HepG2 (cell line): ENCODE measurements around the gene MTRR. TPM values are rescaled to one million over a fixed set of nuclear protein-coding genes. Genes with fewer than 3 reads are reported as not detected.

ENCODE experiments used
- ARID4A ChIP-seq: sonication (generic); formaldehyde crosslinking; IDR thresholded peaks from 2 replicates; pipeline ENCODE4 v1.5.0; 2020; ENCODE audit warnings: mild to moderate bottlenecking, missing genetic modification reagents, borderline replicate concordance
- CEBPB ChIP-seq: IDR thresholded peaks from 2 replicates; pipeline ENCODE4 v1.6.1; 2011; ENCODE audit warnings: low read depth, low read length, improper control_type of control experiment, borderline replicate concordance
- CSRNP1 ChIP-seq: sonication (generic); formaldehyde crosslinking; IDR thresholded peaks from 2 replicates; pipeline ENCODE4 v1.8.1; 2023; ENCODE audit warnings: mild to moderate bottlenecking, missing genetic modification reagents
- HDAC1 ChIP-seq: sonication (generic); formaldehyde crosslinking; IDR thresholded peaks from 2 replicates; pipeline ENCODE4 v1.5.1; 2020; ENCODE audit warnings: mild to moderate bottlenecking, missing genetic modification reagents
- HOXA3 ChIP-seq: sonication (generic); formaldehyde crosslinking; IDR thresholded peaks from 2 replicates; pipeline ENCODE4 v1.5.0; 2020; ENCODE audit warnings: missing genetic modification reagents
- MED13 ChIP-seq: sonication (generic); formaldehyde crosslinking; IDR thresholded peaks from 2 replicates; pipeline ENCODE4 v1.5.0; 2020; ENCODE audit warnings: missing genetic modification reagents
- MIER2 ChIP-seq: IDR thresholded peaks from 2 replicates; pipeline ENCODE4 v1.6.1; 2016; ENCODE audit warnings: missing biosample characterization, missing genetic modification reagents
- MYC ChIP-seq: sonication (generic); formaldehyde crosslinking; IDR thresholded peaks from 2 replicates; pipeline ENCODE4 v1.9.0; 2021; ENCODE audit warnings: missing genetic modification reagents, borderline replicate concordance
- PAXIP1 ChIP-seq: sonication (generic); formaldehyde crosslinking; conservative IDR thresholded peaks from 2 replicates; pipeline ENCODE4 v1.4.0; 2020; ENCODE audit warnings: mild to moderate bottlenecking, missing genetic modification reagents, moderate library complexity
- PHF8 ChIP-seq: sonication (generic); formaldehyde crosslinking; IDR thresholded peaks from 2 replicates; pipeline ENCODE4 v1.5.0; 2020; ENCODE audit warnings: missing genetic modification reagents
- REL ChIP-seq: sonication (generic); formaldehyde crosslinking; conservative IDR thresholded peaks from 2 replicates; pipeline ENCODE4 v1.8.0; 2022; ENCODE audit warnings: mild to moderate bottlenecking, missing genetic modification reagents, moderate library complexity
- SAFB2 ChIP-seq: sonication (generic); formaldehyde crosslinking; IDR thresholded peaks from 2 replicates; pipeline ENCODE4 v1.5.1; 2020; ENCODE audit warnings: missing genetic modification reagents, low read depth, mild to moderate bottlenecking, borderline replicate concordance
- ZBTB38 ChIP-seq: sonication (generic); formaldehyde crosslinking; IDR thresholded peaks from 2 replicates; pipeline ENCODE4 v1.5.1; 2020; ENCODE audit warnings: mild to moderate bottlenecking, missing genetic modification reagents
- ZNF501 ChIP-seq: sonication (generic); formaldehyde crosslinking; IDR thresholded peaks from 2 replicates; pipeline ENCODE4 v1.5.1; 2020; ENCODE audit warnings: mild to moderate bottlenecking, moderate library complexity, missing genetic modification reagents
- ZNF598 ChIP-seq: sonication (generic); formaldehyde crosslinking; IDR thresholded peaks from 2 replicates; pipeline ENCODE4 v1.5.1; 2020; ENCODE audit warnings: mild to moderate bottlenecking, missing genetic modification reagents, borderline replicate concordance
- ZNF670 ChIP-seq: sonication (generic); formaldehyde crosslinking; IDR thresholded peaks from 2 replicates; pipeline ENCODE4 v1.8.0; 2022; ENCODE audit warnings: mild to moderate bottlenecking, missing genetic modification reagents, borderline replicate concordance
- ZSCAN21 ChIP-seq: sonication (generic); formaldehyde crosslinking; IDR thresholded peaks from 2 replicates; pipeline ENCODE4 v1.8.0; 2022; ENCODE audit warnings: mild to moderate bottlenecking, missing genetic modification reagents, moderate library complexity, borderline replicate concordance
- polyA plus RNA-seq, 8 experiments: library from polyadenylated mRNA; depleted of rRNA in 3 of 8; stranded (reverse) in 7 of 8; unstranded in 1 of 8; fragments of >200 nt; fragmentation: Illumina TruSeq in 4 of 8; extraction: Trizol in 4 of 8; gene quantifications; 2 replicates each; pipeline versions ENCODE4 v1.2.1 to v1.2.3, GENCODE V29; 2011 to 2016; ENCODE audit warnings: low read depth in 4 of 8, missing spikeins in 1 of 8, mixed read lengths in 1 of 8; ENCODE audit not compliant: insufficient read depth in 1 of 8
- total RNA-seq, 5 experiments: library from RNA; depleted of rRNA; stranded (reverse); fragments of >200 nt; fragmentation: Illumina TruSeq; extraction: Trizol; gene quantifications; 2 replicates each; pipeline ENCODE4 v1.2.3, GENCODE V29; 2016; ENCODE audit warnings: low read depth in 1 of 5
- TF ChIP-seq, protein P1 (sequence below): sonication (generic); formaldehyde crosslinking; conservative IDR thresholded peaks from 2 replicates; pipeline ENCODE4 v1.4.0; 2020; ENCODE audit warnings: missing genetic modification reagents

Gene MTRR
- total and polyA plus RNA-seq, 2 of the 13 experiments (the other 11 are each of a cell fraction or from before 2014, with no cell fraction given) = 39.2 to 59.2 TPM

GRCh38 chr5:7868773-7869473, at the start of gene MTRR, which contains the start of gene FASTKD3 (continued):
- TF ChIP-seq PAXIP1 (CRISPR knock-in tag) (0 out of 2 replicates have a peak, but pooled peaks have one; percentile 32), ZBTB38 (CRISPR knock-in tag) (peak; percentile 52; the same call in 1 of the 2 replicates), ZSCAN21 (CRISPR knock-in tag) (peak; percentile 31; the same call in 1 of the 2 replicates), MIER2 (CRISPR knock-in tag) (0 out of 2 replicates have a peak, but pooled peaks have one; percentile 12), MYC (CRISPR knock-in tag) (peak; percentile 79), CSRNP1 (CRISPR knock-in tag) (peak; percentile 80; the same call in 1 of the 2 replicates), HDAC1 (CRISPR knock-in tag) (peak; percentile 93), CEBPB (peak; percentile 57; the same call in 1 of the 2 replicates), ZNF670 (CRISPR knock-in tag) (peak; percentile 76; the same call in 1 of the 2 replicates), ARID4A (CRISPR knock-in tag) (peak; percentile 97), SAFB2 (CRISPR knock-in tag) (0 out of 2 replicates have a peak, but pooled peaks have one; percentile 56), MED13 (CRISPR knock-in tag) (0 out of 2 replicates have a peak, but pooled peaks have one; percentile 33), HOXA3 (CRISPR knock-in tag) (peak; percentile 88), ZNF501 (peak; percentile 69; the same call in 1 of the 2 replicates), ZNF598 (CRISPR knock-in tag) (peak; percentile 85; the same call in 1 of the 2 replicates), PHF8 (CRISPR knock-in tag) (peak; percentile 81), REL (no peak)
- TF ChIP-seq, protein P1, sequence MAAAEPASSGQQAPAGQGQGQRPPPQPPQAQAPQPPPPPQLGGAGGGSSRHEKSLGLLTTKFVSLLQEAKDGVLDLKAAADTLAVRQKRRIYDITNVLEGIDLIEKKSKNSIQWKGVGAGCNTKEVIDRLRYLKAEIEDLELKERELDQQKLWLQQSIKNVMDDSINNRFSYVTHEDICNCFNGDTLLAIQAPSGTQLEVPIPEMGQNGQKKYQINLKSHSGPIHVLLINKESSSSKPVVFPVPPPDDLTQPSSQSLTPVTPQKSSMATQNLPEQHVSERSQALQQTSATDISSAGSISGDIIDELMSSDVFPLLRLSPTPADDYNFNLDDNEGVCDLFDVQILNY (CRISPR knock-in tag) = no peak; the same call in 1 of the 2 replicates
